NCI-H1930 (cell line): Measurements from ENCODE around the gene SUSD6.

Source experiments
- DNase-seq, 2 experiments: peaks; one replicate each; lab custom pipeline; 2025; lab: John Stamatoyannopoulos, UW

The SUSD6 gene, protein sequence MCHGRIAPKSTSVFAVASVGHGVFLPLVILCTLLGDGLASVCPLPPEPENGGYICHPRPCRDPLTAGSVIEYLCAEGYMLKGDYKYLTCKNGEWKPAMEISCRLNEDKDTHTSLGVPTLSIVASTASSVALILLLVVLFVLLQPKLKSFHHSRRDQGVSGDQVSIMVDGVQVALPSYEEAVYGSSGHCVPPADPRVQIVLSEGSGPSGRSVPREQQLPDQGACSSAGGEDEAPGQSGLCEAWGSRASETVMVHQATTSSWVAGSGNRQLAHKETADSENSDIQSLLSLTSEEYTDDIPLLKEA

GRCh38 chr14:69611172-69612013 is at the start of gene SUSD6:
Gene SUSD6 (plus strand): TSS chr14:69611596. CDS start chr14:69658593, 46,997 bp downstream.
- peak; percentile 82 to 90 for DNase-seq

GRCh38 chr14:69561893-69562292 is 49.5 kb upstream of the SUSD6 start:
- DNase-seq, result no peak

GRCh38 chr14:69567563-69567962 is 43.8 kb upstream of the SUSD6 start:
- DNase-seq, result no peak

DNA sequence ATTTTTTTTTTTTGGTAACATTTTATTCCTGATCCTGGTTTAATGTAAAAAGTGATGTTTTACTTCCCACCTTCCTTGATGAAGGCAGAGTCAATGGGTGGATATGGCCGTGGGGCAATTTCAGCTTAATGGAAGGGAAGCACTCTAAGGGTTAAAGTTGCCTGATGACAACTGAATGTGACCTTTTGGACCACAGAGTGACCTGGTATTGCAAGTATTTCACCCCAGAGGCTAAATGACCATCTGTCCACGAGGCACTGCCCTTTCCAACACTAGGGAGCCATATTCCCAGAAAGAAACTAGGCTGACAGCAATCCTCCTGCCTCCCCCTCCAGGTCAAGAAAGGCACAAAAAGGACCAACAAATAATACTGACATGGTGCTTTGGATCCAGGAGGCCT is 41.5 kb upstream of the SUSD6 start:
- DNase-seq, result no peak

- no peak for DNase-seq
Measured at GRCh38 chr14:69570836-69571330, 40.5 kb upstream of the SUSD6 start.

DNA sequence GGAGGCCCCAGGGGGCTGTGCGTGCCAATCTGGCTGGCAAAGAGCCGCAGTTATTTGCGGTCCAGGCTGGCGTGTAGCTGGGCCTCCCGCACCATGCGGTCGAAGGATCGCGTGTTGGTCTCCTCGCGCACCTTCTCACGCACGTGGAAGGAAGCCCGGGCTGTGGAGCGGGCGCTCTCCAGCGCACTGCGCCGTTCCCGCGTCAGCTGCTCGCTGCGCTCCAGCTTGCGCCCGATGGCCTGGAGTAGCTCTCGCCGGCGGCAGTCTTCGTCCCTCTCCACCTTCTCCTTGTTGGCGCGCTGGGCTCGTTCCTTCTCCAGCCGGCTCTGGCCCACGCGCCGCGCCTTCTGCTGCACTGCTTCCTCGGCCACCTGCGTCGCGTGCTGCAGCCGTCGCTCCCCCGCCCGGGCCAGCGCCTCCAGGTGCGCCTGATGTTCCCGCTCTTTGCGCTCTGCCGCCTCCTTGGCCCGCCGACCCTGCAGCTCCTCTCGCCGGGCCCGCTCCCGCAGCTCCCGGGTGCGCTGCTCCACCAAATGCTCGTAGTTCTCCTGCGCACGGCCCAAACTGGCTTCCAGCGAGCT is 39.9 kb upstream of the SUSD6 start:
- DNase-seq, result no peak

- no peak for DNase-seq
Measured at GRCh38 chr14:69572030-69572840, 39.2 kb upstream of the SUSD6 start.

DNA sequence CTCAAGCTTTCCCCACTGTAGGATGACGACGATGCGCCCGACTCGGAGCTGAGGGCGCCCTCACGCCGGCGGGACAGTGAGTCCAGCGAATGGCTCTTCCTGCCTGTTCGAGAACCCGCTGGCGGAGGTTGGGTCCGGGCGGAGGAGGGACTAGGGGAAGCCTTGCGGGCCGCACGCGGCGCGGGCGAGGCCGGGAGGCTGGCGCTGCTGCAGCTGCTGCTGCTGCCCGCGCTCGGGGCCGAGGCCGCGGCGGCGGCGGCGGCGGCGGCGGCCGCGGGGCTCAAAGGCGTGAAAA is 38.6 kb upstream of the SUSD6 start:
- no peak for DNase-seq

GRCh38 chr14:69573205-69573830 is 38.1 kb upstream of the SUSD6 start:
- DNase-seq, result no peak

- DNase-seq, result peak; percentile 39 to 49
Measured at GRCh38 chr14:69573831-69574262, 37.5 kb upstream of the SUSD6 start.

DNA sequence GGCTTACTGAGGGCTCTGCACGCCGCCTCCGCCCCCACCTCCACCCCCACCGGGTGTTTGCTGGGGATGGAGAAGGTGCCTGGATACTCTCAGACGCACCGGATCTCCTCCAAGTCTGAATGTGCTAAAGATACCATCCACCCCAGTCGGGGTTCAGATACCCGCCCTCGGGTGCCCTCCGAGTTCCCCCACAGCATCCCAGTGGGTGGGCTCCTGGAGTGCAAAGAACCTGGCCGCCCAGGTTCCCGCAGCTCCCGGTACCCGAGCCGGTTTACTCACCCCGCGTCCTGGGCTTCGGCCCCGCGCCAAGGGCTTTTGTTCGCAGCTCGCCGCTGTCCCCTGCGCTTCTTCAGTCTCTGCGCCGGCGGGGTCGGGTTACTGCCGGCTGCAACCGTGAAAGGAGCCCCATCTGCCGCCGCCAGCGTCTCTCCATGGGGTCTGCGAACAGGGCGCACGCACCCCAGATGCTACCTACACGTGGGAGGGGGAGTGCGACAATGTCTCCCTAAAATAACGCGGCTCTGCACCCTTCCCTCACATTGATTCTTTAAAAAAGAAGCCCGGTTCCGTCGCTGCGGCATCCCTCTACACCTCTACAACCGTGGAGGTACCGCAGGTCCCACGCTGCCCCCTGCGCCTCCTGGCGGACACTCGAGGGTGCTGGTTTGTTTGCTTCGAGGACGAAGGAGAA is 37.0 kb upstream of the SUSD6 start, which contains the start of gene CCDC177:
Gene CCDC177 (minus strand): TSS at position 609 of the 691 bp plus-strand sequence. CDS start 1,249 bp downstream, outside the sequence.
- peak; percentile 73 to 78 for DNase-seq

GRCh38 chr14:69574954-69575295 is 36.5 kb upstream of the SUSD6 start:
- DNase-seq, result no peak

DNA sequence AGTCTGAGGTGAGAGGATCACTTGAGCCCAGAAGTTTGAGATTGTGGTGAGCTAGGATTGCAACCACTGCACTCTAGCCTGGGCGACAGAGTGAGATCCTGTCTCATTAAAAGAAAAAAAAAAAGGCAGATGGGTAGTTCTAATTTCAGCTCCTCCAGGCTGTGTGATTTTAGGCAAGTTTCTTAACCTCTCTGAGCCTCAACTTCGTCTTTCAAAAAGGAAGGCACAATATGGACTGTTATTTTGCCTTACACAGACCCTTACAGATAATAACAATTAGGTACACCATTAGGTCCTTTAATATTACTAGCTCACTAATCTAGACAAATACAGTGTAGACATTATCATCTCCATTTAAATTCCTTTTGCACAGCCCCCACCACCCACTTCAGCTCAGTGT is 31.9 kb upstream of the SUSD6 start:
- no peak for DNase-seq

- peak; percentile 61 to 65 for DNase-seq
Measured at GRCh38 chr14:69580009-69580577, 31.3 kb upstream of the SUSD6 start.

GRCh38 chr14:69581316-69581935 is 30.0 kb upstream of the SUSD6 start:
- DNase-seq, result no peak

GRCh38 chr14:69582212-69582611 is 29.2 kb upstream of the SUSD6 start:
- no peak for DNase-seq

- DNase-seq, result no peak
Measured at GRCh38 chr14:69582829-69583228, 28.6 kb upstream of the SUSD6 start.

- DNase-seq, result no peak
Measured at GRCh38 chr14:69584389-69584788, 27.0 kb upstream of the SUSD6 start.

- no peak for DNase-seq
Measured at GRCh38 chr14:69586404-69586803, 25.0 kb upstream of the SUSD6 start.

- DNase-seq, result no peak
Measured at GRCh38 chr14:69587389-69587788, 24.0 kb upstream of the SUSD6 start.
